ENCODE results near the gene CHAT.

GRCh38 chr10:49564461-49565009 lies 49.3 kb upstream of the CHAT start:
- TF ChIP-seq SUZ12 (IDR thresholded peaks at IDR 0.05; ENCODE audit: extremely low read depth, insufficient read depth, insufficient read length): no peak
- no peak for TF ChIP-seq ZNF274 (IDR thresholded peaks at IDR 0.05; ENCODE audit: low read depth, low read length)
